ENCODE measurements around the gene KIF3A. TPM values are rescaled to one million over a fixed set of nuclear protein-coding genes. Genes with fewer than 3 reads are reported as not detected.

Gene KIF3A
- total RNA-seq, 3 donors from 2014 or later: 4.5 to 15.7 (median 11.5) TPM

DNA sequence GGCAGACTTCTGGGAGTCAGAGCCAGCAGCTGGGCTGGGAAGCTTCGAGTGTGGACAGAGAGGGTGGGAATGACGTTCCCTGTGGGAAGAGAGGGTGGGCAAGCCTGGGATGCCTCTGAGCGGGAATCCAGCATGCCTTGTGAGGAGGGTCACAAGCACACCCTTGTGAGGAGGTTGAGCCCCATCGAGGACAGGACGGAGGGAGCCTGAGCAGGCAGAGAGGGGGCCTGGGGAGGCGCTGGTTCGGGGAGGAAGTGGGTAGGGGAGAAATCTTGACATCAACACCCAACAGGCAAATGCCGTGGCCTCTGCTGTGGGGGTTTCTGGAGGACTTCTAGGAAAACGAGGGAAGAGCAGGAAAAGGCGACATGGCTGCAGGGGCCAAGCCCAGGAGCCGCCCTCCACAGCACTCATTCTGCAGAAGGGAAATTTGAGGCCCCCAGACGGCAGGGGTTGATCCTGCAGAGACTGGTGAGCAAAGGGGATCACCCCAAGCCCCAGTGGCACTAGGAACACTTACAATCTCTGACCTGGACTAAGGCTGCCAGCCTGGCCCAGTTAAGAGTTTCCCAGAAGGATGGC lies 80.5 kb downstream of the KIF3A start:
- intact Hi-C loops (cut with DNase I; ENCODE audit: low total_unique reads): no loop called here
- no peak for TF ChIP-seq POLR2A (IDR thresholded peaks at IDR 0.05)
- no peak for TF ChIP-seq POLR2AphosphoS5 (IDR thresholded peaks at IDR 0.05)
- TF ChIP-seq, protein P1, sequence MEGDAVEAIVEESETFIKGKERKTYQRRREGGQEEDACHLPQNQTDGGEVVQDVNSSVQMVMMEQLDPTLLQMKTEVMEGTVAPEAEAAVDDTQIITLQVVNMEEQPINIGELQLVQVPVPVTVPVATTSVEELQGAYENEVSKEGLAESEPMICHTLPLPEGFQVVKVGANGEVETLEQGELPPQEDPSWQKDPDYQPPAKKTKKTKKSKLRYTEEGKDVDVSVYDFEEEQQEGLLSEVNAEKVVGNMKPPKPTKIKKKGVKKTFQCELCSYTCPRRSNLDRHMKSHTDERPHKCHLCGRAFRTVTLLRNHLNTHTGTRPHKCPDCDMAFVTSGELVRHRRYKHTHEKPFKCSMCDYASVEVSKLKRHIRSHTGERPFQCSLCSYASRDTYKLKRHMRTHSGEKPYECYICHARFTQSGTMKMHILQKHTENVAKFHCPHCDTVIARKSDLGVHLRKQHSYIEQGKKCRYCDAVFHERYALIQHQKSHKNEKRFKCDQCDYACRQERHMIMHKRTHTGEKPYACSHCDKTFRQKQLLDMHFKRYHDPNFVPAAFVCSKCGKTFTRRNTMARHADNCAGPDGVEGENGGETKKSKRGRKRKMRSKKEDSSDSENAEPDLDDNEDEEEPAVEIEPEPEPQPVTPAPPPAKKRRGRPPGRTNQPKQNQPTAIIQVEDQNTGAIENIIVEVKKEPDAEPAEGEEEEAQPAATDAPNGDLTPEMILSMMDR (IDR thresholded peaks at IDR 0.05): no peak
- H3K27me3 ChIP-seq: peaks cover 0 to 16% of the 10 kb centered on the region in 2 donors
- peaks cover 0 to 6% of the 10 kb centered on the region in 2 donors for H3K4me1 ChIP-seq
- H3K27ac ChIP-seq: no peak overlapping the region
- peak overlapping the region in 2 of 3 donors; percentile 47 to 69 for H3K4me3 ChIP-seq
- H3K36me3 ChIP-seq: no peaks in the 10 kb centered on the region
- no peak for DNase-seq (ENCODE audit: low spot score in 2 of 2)
- H3K9me3 ChIP-seq: no peaks in the 10 kb centered on the region

DNA sequence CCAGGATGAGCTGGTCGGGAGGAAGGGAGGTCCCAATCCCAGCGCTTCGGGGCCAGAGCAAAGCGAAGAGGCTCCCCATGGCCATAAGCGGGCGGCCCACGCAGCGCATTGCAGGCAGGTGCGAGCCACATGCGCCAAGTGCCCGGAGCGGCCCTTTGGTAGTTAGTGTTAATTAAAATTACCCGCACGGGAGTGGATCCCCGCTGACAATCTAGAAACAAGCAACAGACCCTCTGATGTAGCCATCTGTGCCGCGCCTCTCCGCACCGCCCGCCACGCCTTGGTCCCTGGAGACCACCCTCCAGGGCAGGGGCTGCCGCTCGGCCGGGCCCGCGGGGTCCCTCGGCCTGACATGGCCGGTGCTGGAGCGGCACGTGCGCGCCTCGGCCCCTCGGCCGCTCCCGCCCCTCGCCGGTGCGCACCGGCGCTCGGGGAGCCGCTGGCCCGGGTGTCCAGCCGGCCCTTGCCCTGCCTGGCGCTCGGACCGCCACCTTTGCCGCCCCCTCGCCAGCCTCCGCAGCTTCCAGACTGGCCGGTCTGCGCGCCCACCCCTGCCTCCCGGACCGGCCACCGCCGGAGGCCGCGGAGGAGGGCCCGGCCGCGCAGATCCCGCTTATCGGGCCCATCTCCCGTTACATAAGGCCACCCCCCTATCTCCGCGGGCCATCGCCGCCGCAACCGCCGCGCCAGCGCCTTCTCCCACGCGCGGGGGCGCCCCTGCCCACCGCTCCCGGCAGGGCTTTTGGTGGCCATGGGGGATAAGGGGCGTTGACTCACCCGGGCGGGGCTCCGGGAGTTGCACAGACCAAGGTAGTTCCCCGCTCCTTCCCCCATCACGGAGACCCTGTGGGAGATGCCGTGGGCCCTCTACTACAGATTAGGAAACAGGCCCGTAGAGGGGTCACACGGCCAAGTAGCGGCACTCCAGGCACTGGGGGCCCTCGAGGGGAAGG lies 81.2 kb downstream of the KIF3A start:
- no peaks in the 10 kb centered on the region for H3K36me3 ChIP-seq
- intact Hi-C loops (cut with DNase I; ENCODE audit: low total_unique reads): no loop called here
- no peak for TF ChIP-seq POLR2A (IDR thresholded peaks at IDR 0.05)
- TF ChIP-seq POLR2AphosphoS5 (IDR thresholded peaks at IDR 0.05): no peak
- TF ChIP-seq, protein P1 (IDR thresholded peaks at IDR 0.05): no peak
- no peak for DNase-seq (ENCODE audit: low spot score in 2 of 2)
- no peaks in the 10 kb centered on the region for H3K9me3 ChIP-seq
- peaks cover 0 to 16% of the 10 kb centered on the region in 2 donors for H3K27me3 ChIP-seq
- peaks cover 0 to 6% of the 10 kb centered on the region in 2 donors for H3K4me1 ChIP-seq
- H3K27ac ChIP-seq: no peak overlapping the region
- H3K4me3 ChIP-seq: peak overlapping the region; percentile 31 to 69 (median 47)

DNA sequence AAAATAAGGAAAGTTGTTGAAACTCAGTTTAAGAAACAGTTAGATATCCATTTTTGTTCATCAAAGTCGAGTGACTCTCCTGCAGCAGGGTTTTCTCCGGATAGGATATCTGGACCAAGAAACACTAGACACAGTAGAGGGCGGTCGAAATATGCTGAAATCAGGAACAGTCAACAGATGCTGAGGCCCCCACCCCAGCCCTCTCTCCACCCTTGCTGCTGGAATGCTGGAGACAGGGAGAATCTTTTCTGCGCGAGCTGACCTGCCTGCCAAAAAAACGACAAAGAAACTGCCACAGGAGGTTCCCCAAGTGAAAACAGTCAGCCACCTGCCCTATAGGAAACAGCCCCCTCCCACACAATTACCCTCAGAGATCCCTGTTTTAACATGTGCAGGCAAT lies 83.6 kb downstream of the KIF3A start:
- TF ChIP-seq, protein P1 (IDR thresholded peaks at IDR 0.05): no peak
- TF ChIP-seq POLR2A (IDR thresholded peaks at IDR 0.05) (no peak), POLR2AphosphoS5 (IDR thresholded peaks at IDR 0.05) (no peak)
- peaks cover 0 to 16% of the 10 kb centered on the region in 2 donors for H3K27me3 ChIP-seq
- no peak overlapping the region for H3K4me3 ChIP-seq
- DNase-seq (ENCODE audit: low spot score in 2 of 2): no peak
- intact Hi-C loops (cut with DNase I; ENCODE audit: low total_unique reads): no loop called here
- peaks cover 0 to 6% of the 10 kb centered on the region in 2 donors for H3K4me1 ChIP-seq
- H3K36me3 ChIP-seq: no peaks in the 10 kb centered on the region
- no peak overlapping the region for H3K27ac ChIP-seq
- H3K9me3 ChIP-seq: peaks cover 4 to 7% of the 10 kb centered on the region in 2 donors

DNA sequence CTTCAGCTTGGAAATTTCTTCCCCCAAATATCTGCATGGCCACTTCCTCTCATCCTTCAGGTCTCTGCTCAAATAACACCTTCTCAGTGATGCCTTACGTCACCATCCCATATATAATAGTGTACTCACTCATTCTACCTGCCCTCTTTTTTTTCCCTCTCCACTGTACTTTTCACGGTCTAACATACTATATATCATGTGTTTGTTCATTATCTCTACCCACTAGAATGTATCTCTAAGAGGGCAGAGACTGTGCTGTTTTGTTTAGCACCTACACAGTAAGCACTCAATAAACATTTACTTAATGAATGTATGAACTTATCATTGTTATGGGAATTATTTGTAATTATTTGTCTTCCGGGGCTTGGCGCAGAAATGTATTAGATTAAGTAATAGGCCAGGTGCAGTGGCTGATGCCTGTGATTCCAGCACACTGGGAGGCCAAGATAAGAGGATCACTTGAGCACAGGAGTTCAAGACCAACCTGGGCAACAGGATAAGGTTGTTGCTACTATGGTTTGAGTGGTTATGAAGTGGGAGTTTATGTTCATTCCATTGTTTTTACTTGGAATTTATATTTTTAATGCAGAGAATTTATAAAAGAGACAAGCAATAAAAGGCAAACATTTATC lies 85.4 kb downstream of the KIF3A start:
- H3K27me3 ChIP-seq: peaks cover 0 to 16% of the 10 kb centered on the region in 2 donors
- peaks cover 9 to 17% of the 10 kb centered on the region in 2 donors for H3K9me3 ChIP-seq
- no peaks in the 10 kb centered on the region for H3K36me3 ChIP-seq
- peaks cover 0 to 6% of the 10 kb centered on the region in 2 donors for H3K4me1 ChIP-seq
- TF ChIP-seq, protein P1 (IDR thresholded peaks at IDR 0.05): no peak
- TF ChIP-seq POLR2AphosphoS5 (IDR thresholded peaks at IDR 0.05) (no peak), POLR2A (IDR thresholded peaks at IDR 0.05) (no peak)
- intact Hi-C loops (cut with DNase I; ENCODE audit: low total_unique reads): no loop called here
- no peak overlapping the region for H3K27ac ChIP-seq
- DNase-seq (ENCODE audit: low spot score in 2 of 2): no peak
- no peak overlapping the region for H3K4me3 ChIP-seq
